ENCODE data around the gene APOO. TPM values are rescaled to one million over a fixed set of nuclear protein-coding genes. Genes with fewer than 3 reads are reported as not detected.

APOO gene
- total and polyA plus RNA-seq, 2 experiments from 2014 or later = 44.9 to 161 TPM

GRCh38 chrX:23945206-23945605, 37.5 kb upstream of the APOO start:
- DNase-seq (ENCODE audit: low read depth in 1 of 2, low spot score in 1 of 2) = no peak
- Histone ChIP-seq H3K4me3 (no peak overlapping the region), H3K27ac (no peak overlapping the region), H3K36me3 (no peaks in the 10 kb centered on the region), H3K4me1 (ENCODE audit: low read depth) (no peaks in the 10 kb centered on the region), H3K27me3 (no peaks in the 10 kb centered on the region), H3K9me3 (ENCODE audit: low read depth) (no peaks in the 10 kb centered on the region)
- no peak for TF ChIP-seq CTCF (IDR thresholded peaks at IDR 0.05; ENCODE audit: low read depth, low read length)

GRCh38 chrX:23944234-23944633, 36.5 kb upstream of the APOO start:
- no peak for TF ChIP-seq CTCF (IDR thresholded peaks at IDR 0.05; ENCODE audit: low read depth, low read length)
- H3K4me1 ChIP-seq (ENCODE audit: low read depth) = no peaks in the 10 kb centered on the region
- H3K9me3 ChIP-seq (ENCODE audit: low read depth) = no peaks in the 10 kb centered on the region
- no peak for DNase-seq (ENCODE audit: low read depth in 1 of 2, low spot score in 1 of 2)
- H3K36me3 ChIP-seq = no peaks in the 10 kb centered on the region
- H3K27me3 ChIP-seq = no peaks in the 10 kb centered on the region
- H3K4me3 ChIP-seq = no peak overlapping the region
- H3K27ac ChIP-seq = no peak overlapping the region

GRCh38 chrX:23939203-23939602, 31.5 kb upstream of the APOO start:
- DNase-seq (ENCODE audit: low read depth in 1 of 2, low spot score in 1 of 2) = no peak
- no peaks in the 10 kb centered on the region for H3K36me3 ChIP-seq
- no peak for TF ChIP-seq CTCF (IDR thresholded peaks at IDR 0.05; ENCODE audit: low read depth, low read length)
- H3K4me1 ChIP-seq (ENCODE audit: low read depth) = no peaks in the 10 kb centered on the region
- H3K9me3 ChIP-seq (ENCODE audit: low read depth) = no peaks in the 10 kb centered on the region
- no peak overlapping the region for H3K27ac ChIP-seq
- H3K4me3 ChIP-seq = no peak overlapping the region
- no peaks in the 10 kb centered on the region for H3K27me3 ChIP-seq

- Histone ChIP-seq H3K27ac (no peak overlapping the region), H3K36me3 (no peaks in the 10 kb centered on the region), H3K4me1 (ENCODE audit: low read depth) (no peaks in the 10 kb centered on the region), H3K27me3 (no peaks in the 10 kb centered on the region), H3K4me3 (no peak overlapping the region), H3K9me3 (ENCODE audit: low read depth) (no peaks in the 10 kb centered on the region)
- peak in 1 of 2 donors; percentile 55 for DNase-seq (ENCODE audit: low read depth in 1 of 2, low spot score in 1 of 2)
- no peak for TF ChIP-seq CTCF (IDR thresholded peaks at IDR 0.05; ENCODE audit: low read depth, low read length)
Observed at GRCh38 chrX:23938690-23939089, 31.0 kb upstream of the APOO start.

- Histone ChIP-seq H3K4me1 (ENCODE audit: low read depth) (no peaks in the 10 kb centered on the region), H3K4me3 (no peak overlapping the region), H3K27ac (no peak overlapping the region), H3K36me3 (no peaks in the 10 kb centered on the region), H3K9me3 (ENCODE audit: low read depth) (no peaks in the 10 kb centered on the region), H3K27me3 (no peaks in the 10 kb centered on the region)
- no peak for TF ChIP-seq CTCF (IDR thresholded peaks at IDR 0.05; ENCODE audit: low read depth, low read length)
- no peak for DNase-seq (ENCODE audit: low read depth in 1 of 2, low spot score in 1 of 2)
Observed at GRCh38 chrX:23937100-23937499, 29.4 kb upstream of the APOO start.

GRCh38 chrX:23936180-23936579, 28.4 kb upstream of the APOO start:
- H3K9me3 ChIP-seq (ENCODE audit: low read depth) = no peaks in the 10 kb centered on the region
- no peaks in the 10 kb centered on the region for H3K4me1 ChIP-seq (ENCODE audit: low read depth)
- no peak for DNase-seq (ENCODE audit: low read depth in 1 of 2, low spot score in 1 of 2)
- TF ChIP-seq CTCF (IDR thresholded peaks at IDR 0.05; ENCODE audit: low read depth, low read length) = no peak
- no peak overlapping the region for H3K27ac ChIP-seq
- H3K4me3 ChIP-seq = no peak overlapping the region
- H3K27me3 ChIP-seq = no peaks in the 10 kb centered on the region
- H3K36me3 ChIP-seq = no peaks in the 10 kb centered on the region

All from cardiac muscle cell (in vitro differentiated cells and primary cell).